Activated CD8-positive, alpha-beta memory T cell treated with anti-CD3 and anti-CD28 coated beads, Interleukin-2, amount 10 ng/mL, durations not matched to agents 7 days and 5 days (primary cell): ENCODE results near the gene KIF19. TPM values are rescaled to one million over a fixed set of nuclear protein-coding genes. Genes with fewer than 3 reads are reported as not detected.

Experiments
- ATAC-seq: fragments of 150-1000 bp; cut with Tn5 transposase; one replicate; pipeline ENCODE4 v1.10.0; 2021; ENCODE audit warnings: moderate library complexity
- CTCF ChIA-PET: fragments of 350-600 bp; sonication (Branson Sonifier 250); formaldehyde crosslinking; loops from one replicate; lab custom pipeline; 2021; ENCODE audit warnings: antibody characterized with exemption; lab: Charles Lee
- DNase-seq: peaks from one replicate; pipeline ENCODE4 v3.0.0-alpha.2; 2020
- H3K27ac Mint-ChIP-seq: one replicate; pipeline ENCODE4 v1.8.0; 2021; ENCODE audit warnings: mild to moderate bottlenecking, mixed read lengths
- H3K27me3 Mint-ChIP-seq: one replicate; pipeline ENCODE4 v1.8.0; 2021; ENCODE audit warnings: mixed read lengths
- H3K36me3 Mint-ChIP-seq: one replicate; pipeline ENCODE4 v1.8.0; 2021; ENCODE audit warnings: mild to moderate bottlenecking, mixed read lengths
- H3K4me1 Mint-ChIP-seq: one replicate; pipeline ENCODE4 v1.8.0; 2021; ENCODE audit warnings: mixed read lengths
- H3K4me3 Mint-ChIP-seq: one replicate; pipeline ENCODE4 v1.8.0; 2021; ENCODE audit warnings: mild to moderate bottlenecking, moderate library complexity, mixed read lengths
- H3K9me3 Mint-ChIP-seq: one replicate; pipeline ENCODE4 v1.8.0; 2022; ENCODE audit warnings: low read depth, mixed read lengths
- total RNA-seq, 2 experiments: library from RNA; stranded (reverse); gene quantifications; one replicate each; pipeline ENCODE4 v1.2.3, GENCODE V29; 2021

KIF19 gene
- total RNA-seq, 2 experiments from 2014 or later = 0.42 to 1.6 TPM

DNA sequence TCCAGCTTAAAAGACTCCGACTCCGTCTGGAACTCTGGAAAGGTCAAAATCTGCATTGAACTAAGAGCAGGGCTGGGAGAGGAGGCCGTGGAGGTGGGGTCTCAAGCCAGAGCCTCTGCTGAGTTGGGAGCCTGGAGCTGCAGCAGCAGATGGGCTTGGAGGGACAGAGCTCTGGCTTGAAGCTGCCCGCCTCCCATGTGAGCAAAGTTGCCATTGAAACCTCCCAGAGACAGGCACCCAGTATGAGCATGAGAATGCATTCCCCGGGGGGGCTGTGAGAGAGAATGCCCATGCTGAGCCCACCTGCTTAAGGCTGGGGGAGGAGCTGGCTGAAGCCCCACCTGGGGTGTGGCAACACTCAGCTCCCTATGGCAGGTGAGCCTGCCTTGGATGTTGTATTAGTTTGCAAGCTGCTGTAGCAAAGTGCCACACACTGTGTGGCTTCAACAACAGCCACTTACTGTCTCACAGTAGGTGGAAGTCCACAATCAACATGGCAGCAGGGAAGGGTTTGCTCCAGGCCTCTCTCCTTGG lies 9.6 kb downstream of the KIF19 start:
- H3K4me3 Mint-ChIP-seq = no peak overlapping the region
- peaks cover 26% of the 10 kb centered on the region for H3K4me1 Mint-ChIP-seq
- CTCF ChIA-PET = interaction anchor here (1.1 to 2.8 kb wide), 6 partner anchors 12 to 136 kb away, joined by 3 to 10 read pairs (median 6); partner anchors contain the start of gene GPR142

DNA sequence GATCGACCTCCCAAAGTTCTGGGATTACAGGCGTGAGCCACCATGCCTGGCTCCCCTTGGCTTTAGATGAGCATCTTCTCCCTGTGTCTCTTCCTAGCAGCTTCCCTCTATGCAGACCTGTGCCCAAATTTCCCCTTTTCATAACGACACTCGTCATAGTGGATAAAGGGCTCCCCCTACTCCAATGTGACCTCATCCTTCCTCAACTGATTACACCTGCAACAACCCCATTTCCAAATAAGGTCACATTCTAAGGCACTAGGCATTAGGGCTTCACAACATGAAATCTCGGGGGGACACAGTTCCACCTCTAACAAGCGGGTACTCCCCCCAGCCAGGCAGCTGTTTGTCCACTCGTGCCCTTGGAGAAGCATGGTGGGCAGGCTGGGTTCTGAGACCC lies 10.3 kb downstream of the KIF19 start:
- CTCF ChIA-PET = interaction anchor here (1.6 to 2.8 kb wide), 5 partner anchors 16 to 137 kb away, joined by 3 to 10 read pairs (median 6); partner anchors contain the start of gene GPR142
- peaks cover 26% of the 10 kb centered on the region for H3K4me1 Mint-ChIP-seq
- ATAC-seq (no peak), DNase-seq (no peak)
- H3K9me3 Mint-ChIP-seq = no peaks in the 10 kb centered on the region
- H3K36me3 Mint-ChIP-seq = no peaks in the 10 kb centered on the region
- no peak overlapping the region for H3K27ac Mint-ChIP-seq
- no peak overlapping the region for H3K4me3 Mint-ChIP-seq
- peaks cover 2% of the 10 kb centered on the region for H3K27me3 Mint-ChIP-seq

More for the DNA sequence above, 9.6 kb downstream of the KIF19 start:
- DNase-seq (no peak), ATAC-seq (no peak)
- Mint-ChIP-seq H3K27me3 (peaks cover 2% of the 10 kb centered on the region), H3K27ac (no peak overlapping the region), H3K36me3 (no peaks in the 10 kb centered on the region), H3K9me3 (no peaks in the 10 kb centered on the region)

DNA sequence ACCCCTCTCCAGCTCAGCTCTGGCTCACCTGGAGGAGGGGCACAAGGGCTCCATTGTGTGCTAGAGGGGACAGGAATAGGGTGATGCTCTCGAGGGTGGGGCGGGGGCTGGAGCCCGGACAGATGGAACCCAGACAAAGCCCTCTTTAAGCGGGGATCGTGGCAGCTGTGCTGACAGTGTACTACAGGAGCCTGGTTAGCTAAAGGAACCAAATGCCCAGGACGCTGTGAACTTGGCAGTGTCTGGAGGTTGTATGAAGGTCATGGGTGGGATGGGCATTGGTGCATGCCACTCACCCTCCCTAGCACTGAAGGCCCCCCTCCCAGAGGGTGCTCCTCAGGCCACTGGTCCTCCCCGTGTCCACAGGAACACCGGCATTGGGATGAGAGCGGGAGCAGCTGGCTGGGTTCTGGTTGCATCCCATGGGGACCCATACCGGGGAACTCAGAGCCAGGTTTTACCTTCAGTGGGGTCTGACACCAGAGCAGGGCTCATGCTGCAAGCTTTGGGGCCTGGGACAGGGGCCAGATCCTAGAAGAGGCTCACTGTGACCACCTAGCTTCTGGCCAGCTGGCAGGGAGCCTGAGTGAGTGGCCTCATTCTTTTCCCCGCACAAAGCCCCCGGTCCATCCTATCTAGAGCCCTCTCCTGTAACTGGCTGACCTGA lies 11.9 kb downstream of the KIF19 start:
- CTCF ChIA-PET = interaction anchor here (2.8 kb wide), 1 partner anchor 15 kb away, joined by 10 read pairs; no protein-coding TSS in a partner anchor
- H3K4me3 Mint-ChIP-seq = no peak overlapping the region

DNA sequence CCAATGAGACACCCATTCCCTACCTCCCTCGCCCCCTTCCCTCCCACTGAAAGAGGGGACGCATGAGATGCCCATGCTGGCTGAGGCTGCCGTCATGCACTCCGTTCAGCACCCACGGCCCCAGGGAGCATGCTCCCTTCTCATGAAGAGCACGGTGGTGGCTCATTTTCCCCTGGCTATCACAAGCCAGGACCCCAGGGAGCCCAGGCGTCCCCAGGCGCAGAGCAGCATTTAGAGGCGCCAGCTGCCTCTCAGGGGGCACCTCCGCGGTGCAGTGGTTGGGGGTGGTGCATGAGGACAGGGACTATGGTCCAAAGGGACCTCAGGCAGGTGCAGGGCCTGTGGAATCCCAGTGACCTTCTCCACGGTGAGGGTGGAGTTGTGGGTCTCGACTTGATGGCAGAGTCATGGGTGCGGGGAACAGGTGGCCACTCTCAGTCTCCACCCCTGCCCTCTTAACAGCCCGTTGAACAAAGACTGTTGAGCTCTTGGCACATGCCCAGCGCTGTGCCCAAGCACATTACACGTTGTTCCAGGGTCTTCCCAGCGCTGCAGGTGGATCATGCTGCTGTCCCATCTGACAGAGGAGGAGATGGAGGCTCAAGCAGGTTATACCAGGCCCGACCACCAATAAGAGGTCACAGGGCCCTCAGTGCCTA lies 13.6 kb downstream of the KIF19 start:
- no peak overlapping the region for H3K4me3 Mint-ChIP-seq
- peaks cover 14% of the 10 kb centered on the region for H3K4me1 Mint-ChIP-seq
- no peak overlapping the region for H3K27ac Mint-ChIP-seq
- no peak for DNase-seq
- no peaks in the 10 kb centered on the region for H3K36me3 Mint-ChIP-seq
- peaks cover 2% of the 10 kb centered on the region for H3K27me3 Mint-ChIP-seq
- no peaks in the 10 kb centered on the region for H3K9me3 Mint-ChIP-seq
- CTCF ChIA-PET = interaction anchor here (1.9 kb wide), 1 partner anchor 28 kb away, joined by 7 read pairs; the partner anchor contains the start of gene GPR142
- ATAC-seq = no peak

More for the DNA sequence above, 11.9 kb downstream of the KIF19 start:
- peaks cover 22% of the 10 kb centered on the region for H3K4me1 Mint-ChIP-seq
- peaks cover 2% of the 10 kb centered on the region for H3K27me3 Mint-ChIP-seq
- H3K36me3 Mint-ChIP-seq = no peaks in the 10 kb centered on the region
- H3K9me3 Mint-ChIP-seq = no peaks in the 10 kb centered on the region
- ATAC-seq = no peak
- DNase-seq = no peak
- H3K27ac Mint-ChIP-seq = no peak overlapping the region

DNA sequence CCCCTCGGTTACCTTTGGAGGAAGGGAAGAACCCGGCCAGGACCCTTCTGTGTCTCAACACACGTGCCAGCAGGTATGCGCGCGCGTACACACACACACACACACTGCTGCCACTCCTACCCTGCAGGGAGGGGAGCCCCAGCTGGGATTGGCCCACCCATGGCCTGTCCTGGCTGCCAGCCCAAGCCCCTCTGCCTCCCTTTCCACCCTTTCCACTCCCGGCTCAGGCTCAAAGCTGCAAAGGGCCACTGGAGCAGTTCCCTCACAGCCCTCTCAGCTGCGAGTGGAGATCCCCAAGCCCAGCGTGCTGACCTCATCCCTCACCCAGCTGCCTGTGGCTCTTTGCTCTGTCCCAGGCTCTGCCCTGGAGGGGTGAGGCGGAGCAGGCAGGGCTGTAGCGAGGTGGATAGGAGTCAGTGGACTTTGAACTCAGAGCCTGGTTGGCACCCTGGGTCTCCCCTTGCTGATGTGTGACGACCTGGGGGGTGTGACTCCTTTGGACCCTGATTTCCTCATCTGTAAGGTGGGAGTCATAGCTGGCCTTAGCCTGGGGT lies 14.5 kb downstream of the KIF19 start:
- Mint-ChIP-seq H3K36me3 (no peaks in the 10 kb centered on the region), H3K9me3 (no peaks in the 10 kb centered on the region), H3K4me3 (no peak overlapping the region), H3K4me1 (peaks cover 5% of the 10 kb centered on the region), H3K27ac (no peak overlapping the region), H3K27me3 (peaks cover 2% of the 10 kb centered on the region)
- CTCF ChIA-PET = interaction anchor here (1.9 kb wide), 1 partner anchor 27 kb away, joined by 7 read pairs; the partner anchor contains the start of gene GPR142
- DNase-seq = no peak
- ATAC-seq = no peak

DNA sequence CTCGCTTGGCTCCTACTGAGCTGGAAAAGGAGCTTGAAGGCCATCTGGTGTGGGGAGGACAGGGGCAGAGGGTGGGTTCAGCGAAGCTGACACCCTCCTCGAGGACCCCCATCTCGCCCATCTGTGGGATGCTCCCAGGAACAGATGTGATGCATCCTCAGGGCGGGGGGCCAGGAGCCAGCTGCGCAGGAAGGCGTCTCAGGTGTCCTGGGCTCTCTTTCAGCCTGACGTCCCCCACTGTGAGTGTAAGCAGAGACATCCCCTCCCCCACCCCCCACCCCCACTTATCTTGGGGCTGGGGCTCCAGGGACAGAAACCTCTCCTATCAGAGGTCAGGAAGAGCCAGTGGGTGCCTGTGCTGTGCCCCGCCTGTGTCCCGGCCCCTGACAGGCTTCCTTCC lies 16.2 kb downstream of the KIF19 start:
- no peak overlapping the region for H3K27ac Mint-ChIP-seq
- no peaks in the 10 kb centered on the region for H3K36me3 Mint-ChIP-seq
- DNase-seq = no peak
- H3K27me3 Mint-ChIP-seq = peaks cover 2% of the 10 kb centered on the region
- H3K4me3 Mint-ChIP-seq = no peak overlapping the region
- H3K4me1 Mint-ChIP-seq = no peaks in the 10 kb centered on the region
- CTCF ChIA-PET = no interaction called here
- H3K9me3 Mint-ChIP-seq = no peaks in the 10 kb centered on the region
- no peak for ATAC-seq

DNA sequence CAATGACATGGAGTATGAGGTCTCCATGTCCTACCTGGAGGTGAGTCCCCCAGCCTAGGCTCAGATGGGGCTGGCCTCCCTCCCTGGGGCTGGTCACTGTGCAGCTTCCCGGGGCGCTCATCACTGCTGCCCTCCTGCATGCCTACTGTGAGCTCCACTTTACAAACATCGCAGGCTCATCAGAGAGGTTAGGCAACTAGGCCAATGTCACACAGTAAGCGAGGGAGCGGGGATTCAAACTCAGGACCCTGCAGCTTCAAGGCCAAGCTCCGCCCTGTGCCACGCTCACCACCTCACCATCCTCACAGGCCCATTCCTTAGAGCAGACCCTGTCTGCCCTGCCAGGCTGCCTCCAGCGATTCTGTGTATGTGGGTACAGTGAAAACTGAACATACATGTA lies 17.1 kb downstream of the KIF19 start:
- no peak overlapping the region for H3K27ac Mint-ChIP-seq
- H3K27me3 Mint-ChIP-seq = peaks cover 5% of the 10 kb centered on the region
- no peaks in the 10 kb centered on the region for H3K36me3 Mint-ChIP-seq
- no peak for DNase-seq
- no peak for ATAC-seq
- H3K4me3 Mint-ChIP-seq = no peak overlapping the region
- no peaks in the 10 kb centered on the region for H3K9me3 Mint-ChIP-seq
- CTCF ChIA-PET = interaction anchor here (1.3 kb wide), 1 partner anchor 26 kb away, joined by 3 read pairs; no protein-coding TSS in a partner anchor
- H3K4me1 Mint-ChIP-seq = no peaks in the 10 kb centered on the region

DNA sequence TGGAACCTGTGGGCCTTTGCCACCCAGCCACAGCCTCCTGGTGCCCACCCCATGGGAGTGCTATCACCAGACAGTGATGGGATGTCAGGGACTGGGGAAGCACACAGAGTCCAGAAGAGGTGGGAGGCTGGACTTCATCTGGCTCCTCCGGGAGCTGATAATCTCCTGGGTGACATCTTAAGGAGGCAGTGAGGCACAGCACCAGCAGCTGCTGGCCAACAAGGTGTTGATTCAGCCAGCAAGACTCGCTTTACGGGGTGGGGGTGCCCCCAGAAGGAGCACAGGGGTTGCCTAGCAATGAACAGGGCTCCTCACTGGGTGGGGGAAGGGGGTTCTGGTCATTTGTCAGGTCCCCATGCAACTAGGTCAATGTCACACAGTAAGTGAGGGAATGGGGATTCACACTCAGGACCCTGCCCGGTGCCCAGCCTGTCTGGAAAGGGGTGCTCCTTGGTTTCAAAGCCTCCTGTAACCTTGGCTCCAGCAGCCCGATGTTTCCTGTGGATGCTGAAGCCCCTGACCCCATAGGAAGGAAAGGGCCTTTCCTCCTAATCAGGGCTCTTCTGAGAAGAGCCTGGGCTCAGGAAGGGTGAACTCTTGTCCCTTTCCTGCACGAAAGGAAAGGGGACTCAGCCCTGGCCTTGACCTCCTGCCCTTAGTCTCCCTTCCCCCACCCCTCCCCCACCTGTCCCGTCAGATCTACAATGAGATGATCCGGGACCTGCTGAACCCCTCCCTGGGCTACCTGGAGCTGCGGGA lies 17.7 kb downstream of the KIF19 start:
- Mint-ChIP-seq H3K36me3 (no peaks in the 10 kb centered on the region), H3K4me1 (no peaks in the 10 kb centered on the region), H3K27ac (no peak overlapping the region), H3K4me3 (no peak overlapping the region), H3K9me3 (no peaks in the 10 kb centered on the region), H3K27me3 (peaks cover 7% of the 10 kb centered on the region)
- CTCF ChIA-PET = interaction anchor here (1.0 to 1.6 kb wide), 3 partner anchors 25 to 47 kb away, joined by 3 to 4 read pairs (median 4); no protein-coding TSS in a partner anchor
- ATAC-seq = no peak
- DNase-seq = no peak

DNA sequence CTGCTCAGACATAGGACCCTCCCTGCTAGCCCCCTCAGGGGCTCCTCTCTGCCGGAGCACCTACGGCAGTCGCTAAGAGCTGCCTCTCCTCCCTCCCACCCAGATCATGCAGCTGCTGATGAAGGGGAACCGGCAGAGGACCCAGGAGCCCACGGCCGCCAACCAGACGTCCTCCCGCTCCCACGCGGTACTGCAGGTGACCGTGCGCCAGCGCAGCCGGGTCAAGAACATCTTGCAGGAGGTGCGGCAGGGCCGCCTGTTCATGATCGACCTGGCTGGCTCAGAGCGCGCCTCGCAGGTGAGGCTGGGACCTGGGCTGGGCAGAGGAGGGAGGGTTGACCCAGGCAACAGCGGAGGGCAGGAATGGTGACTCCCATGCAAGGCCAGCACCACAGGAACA lies 18.6 kb downstream of the KIF19 start:
- Mint-ChIP-seq H3K4me1 (no peaks in the 10 kb centered on the region), H3K9me3 (no peaks in the 10 kb centered on the region)

DNA sequence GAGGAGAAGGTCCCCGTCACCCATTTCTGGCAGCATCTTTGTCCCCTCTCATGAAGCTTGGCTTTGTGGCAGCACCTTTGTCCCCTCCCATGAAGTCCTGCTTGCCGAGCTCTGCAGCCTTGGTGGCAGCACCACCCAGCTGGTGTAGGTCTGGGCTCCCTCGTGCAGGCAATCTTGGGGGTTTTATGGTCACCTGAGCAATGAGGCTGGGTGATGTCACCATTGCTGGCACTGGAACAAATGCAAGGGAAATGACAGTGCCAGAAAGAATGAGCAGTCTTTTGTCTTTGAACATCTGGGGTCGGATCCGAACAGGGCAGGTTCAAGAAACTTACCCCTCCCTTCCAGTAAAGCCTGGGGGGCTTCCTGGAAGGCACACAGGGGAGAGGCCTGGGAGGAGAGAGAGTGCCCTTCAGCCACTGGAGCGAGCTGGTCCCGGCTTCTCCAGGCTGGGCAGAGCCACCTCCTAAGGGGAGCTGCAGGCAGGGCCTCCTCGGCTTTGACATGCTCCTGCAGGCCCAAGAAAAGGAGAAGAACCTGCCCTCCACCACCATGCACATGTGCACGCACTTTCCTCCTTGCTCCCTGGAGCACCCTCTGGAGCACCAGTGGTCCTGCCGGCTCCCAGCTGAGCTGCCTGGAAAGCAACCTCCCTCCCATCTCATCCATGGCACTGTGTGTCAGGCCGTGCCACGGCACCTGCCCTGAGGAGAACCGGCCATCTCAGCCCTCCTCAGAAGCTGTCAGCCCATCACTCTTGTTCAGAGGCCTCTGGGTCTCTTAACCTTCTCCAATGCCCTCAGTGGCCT lies 19.6 kb downstream of the KIF19 start:
- no peaks in the 10 kb centered on the region for H3K4me1 Mint-ChIP-seq
- no peaks in the 10 kb centered on the region for H3K36me3 Mint-ChIP-seq
- DNase-seq = no peak
- H3K27me3 Mint-ChIP-seq = peaks cover 15% of the 10 kb centered on the region
- no peak for ATAC-seq
- H3K4me3 Mint-ChIP-seq = no peak overlapping the region
- H3K9me3 Mint-ChIP-seq = no peaks in the 10 kb centered on the region
- no peak overlapping the region for H3K27ac Mint-ChIP-seq
- CTCF ChIA-PET = interaction anchor here (1.3 to 1.6 kb wide), 3 partner anchors 15 to 49 kb away, joined by 3 to 5 read pairs (median 4); no protein-coding TSS in a partner anchor

More for the DNA sequence above, 18.6 kb downstream of the KIF19 start:
- Mint-ChIP-seq H3K27ac (no peak overlapping the region), H3K27me3 (peaks cover 11% of the 10 kb centered on the region), H3K36me3 (no peaks in the 10 kb centered on the region), H3K4me3 (no peak overlapping the region)
- DNase-seq (no peak), ATAC-seq (no peak)
- CTCF ChIA-PET = interaction anchor here (1.0 to 1.6 kb wide), 3 partner anchors 38 to 48 kb away, joined by 3 to 4 read pairs (median 4); no protein-coding TSS in a partner anchor

DNA sequence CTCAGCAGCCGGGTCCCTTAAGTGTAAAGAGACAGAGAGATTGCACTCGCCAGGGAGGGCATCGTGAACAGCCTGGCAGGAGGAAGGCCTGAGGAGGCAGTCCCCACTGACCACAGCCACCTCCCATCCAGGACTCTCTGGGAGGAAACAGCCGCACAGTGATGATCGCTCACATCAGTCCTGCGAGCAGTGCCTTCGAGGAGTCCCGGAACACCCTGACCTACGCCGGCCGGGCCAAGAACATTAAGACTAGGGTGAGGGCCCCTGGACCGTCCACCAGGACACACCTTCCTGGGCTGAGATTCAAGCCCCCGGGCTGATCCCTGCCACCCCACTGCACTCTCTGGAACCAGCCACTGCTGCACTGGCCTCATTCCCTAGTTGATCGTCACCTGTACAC lies 21.6 kb downstream of the KIF19 start:
- H3K4me1 Mint-ChIP-seq = peaks cover 4% of the 10 kb centered on the region
- CTCF ChIA-PET = interaction anchor here (1.0 to 2.0 kb wide), 4 partner anchors 13 to 44 kb away, joined by 3 to 5 read pairs (median 3); no protein-coding TSS in a partner anchor

DNA sequence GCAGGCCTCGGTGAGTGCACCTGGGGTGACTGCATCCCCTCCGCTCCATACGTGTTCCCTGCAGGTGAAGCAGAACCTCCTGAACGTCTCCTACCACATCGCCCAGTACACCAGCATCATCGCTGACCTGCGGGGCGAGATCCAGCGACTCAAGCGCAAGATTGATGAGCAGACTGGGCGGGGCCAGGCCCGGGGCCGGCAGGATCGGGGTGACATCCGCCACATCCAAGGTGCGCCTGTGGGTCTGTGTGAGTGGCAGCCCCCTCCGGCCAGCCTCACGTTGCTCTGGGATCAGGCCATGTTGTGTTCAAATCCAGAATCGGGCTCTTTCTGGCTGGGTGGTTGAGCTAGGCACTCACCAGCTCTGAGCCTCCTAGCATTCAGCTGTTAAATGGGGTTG lies 23.1 kb downstream of the KIF19 start:
- Mint-ChIP-seq H3K36me3 (no peaks in the 10 kb centered on the region), H3K27me3 (peaks cover 46% of the 10 kb centered on the region), H3K27ac (no peak overlapping the region), H3K4me1 (peaks cover 4% of the 10 kb centered on the region), H3K4me3 (no peak overlapping the region), H3K9me3 (no peaks in the 10 kb centered on the region)
- CTCF ChIA-PET = interaction anchor here (4.9 kb wide), 1 partner anchor 45 kb away, joined by 42 read pairs; no protein-coding TSS in a partner anchor
- DNase-seq (no peak), ATAC-seq (no peak)

More for the DNA sequence above, 21.6 kb downstream of the KIF19 start:
- no peak for ATAC-seq
- no peak for DNase-seq
- Mint-ChIP-seq H3K27me3 (peaks cover 32% of the 10 kb centered on the region), H3K27ac (no peak overlapping the region), H3K9me3 (no peaks in the 10 kb centered on the region), H3K4me3 (no peak overlapping the region), H3K36me3 (no peaks in the 10 kb centered on the region)
